ENCODE data around the gene LPCAT1.
"Not testable (repeated sequence)": the region's sequence is repeated elsewhere in the genome, so short reads cannot be mapped to it uniquely, and the experiment has no call there.

The LPCAT1 gene

GRCh38 chr5:1462358-1462757 is 61.4 kb downstream of the LPCAT1 start:
- no peak for DNase-seq

GRCh38 chr5:1461396-1461795 is 62.4 kb downstream of the LPCAT1 start:
- no peak for DNase-seq

GRCh38 chr5:1460054-1460682 is 63.6 kb downstream of the LPCAT1 start:
- DNase-seq: no peak

- DNase-seq: not testable (repeated sequence)
These were observed 64.3 kb downstream of the LPCAT1 start for GRCh38 chr5:1459435-1459834.

GRCh38 chr5:1456110-1456881 is 67.5 kb downstream of the LPCAT1 start:
- DNase-seq: not testable (repeated sequence)

- DNase-seq: no peak
These were observed 70.1 kb downstream of the LPCAT1 start for GRCh38 chr5:1453613-1454012.

- DNase-seq: no peak
These were observed 74.6 kb downstream of the LPCAT1 start for GRCh38 chr5:1449081-1449630.

GRCh38 chr5:1448511-1449011 is 75.2 kb downstream of the LPCAT1 start:
- DNase-seq: no peak

GRCh38 chr5:1447671-1448361 is 75.9 kb downstream of the LPCAT1 start:
- no peak for DNase-seq

- no peak for DNase-seq
These were observed 77.0 kb downstream of the LPCAT1 start for GRCh38 chr5:1446602-1447343.

- DNase-seq: no peak
These were observed 77.8 kb downstream of the LPCAT1 start for GRCh38 chr5:1445689-1446601.

GRCh38 chr5:1445313-1445688 is 78.5 kb downstream of the LPCAT1 start, which contains the start of gene SLC6A3:
SLC6A3 (minus strand) TSS chr5:1445440; CDS start chr5:1443197, 2,243 bp downstream.
- no peak for DNase-seq

GRCh38 chr5:1444361-1445189 is 79.2 kb downstream of the LPCAT1 start:
- no peak for DNase-seq

GRCh38 chr5:1443991-1444360 is 79.8 kb downstream of the LPCAT1 start:
- no peak for DNase-seq

- no peak for DNase-seq
These were observed 80.6 kb downstream of the LPCAT1 start for GRCh38 chr5:1443171-1443570.

GRCh38 chr5:1442222-1443145 is 81.3 kb downstream of the LPCAT1 start:
- DNase-seq: no peak

GRCh38 chr5:1441166-1441865 is 82.4 kb downstream of the LPCAT1 start:
- DNase-seq: no peak

GRCh38 chr5:1440098-1440493 is 83.7 kb downstream of the LPCAT1 start:
- DNase-seq: no peak
